BJ (cell line): ENCODE data around the gene PLAU. TPM values are rescaled to one million over a fixed set of nuclear protein-coding genes. Genes with fewer than 3 reads are reported as not detected.
A peak's percentile ranks its signal among the peaks of the same experiment; 100 is the strongest.

Source experiments
- CTCF ChIA-PET: fragments of 350-600 bp; formaldehyde crosslinking; extraction: SDS; loops from one replicate; lab custom pipeline; 2021; ENCODE audit warnings: antibody characterized with exemption, inconsistent platforms; lab: Yijun Ruan, JAX
- POLR2A ChIA-PET: fragments of 300-600 bp; sonication (Branson Sonifier 250); formaldehyde crosslinking; extraction: SDS; loops from one replicate; lab custom pipeline; 2021; ENCODE audit warnings: antibody characterized with exemption; lab: Charles Lee
- DNase-seq: peaks from one replicate; pipeline ENCODE4 v3.0.0-alpha.2; 2011; ENCODE audit warnings: low read depth
- H3K27me3 ChIP-seq: 2 replicates; pipeline ENCODE4 v1.6.0; 2011; ENCODE audit warnings: low read length; ENCODE audit not compliant: control insufficient read depth, insufficient read depth
- H3K36me3 ChIP-seq: 2 replicates; pipeline ENCODE4 v1.5.1; 2011; ENCODE audit warnings: low read length; ENCODE audit not compliant: control insufficient read depth, insufficient read depth
- H3K4me3 ChIP-seq: 2 replicates; pipeline ENCODE4 v1.5.1; 2011; ENCODE audit warnings: low read depth, mild to moderate bottlenecking, control low read depth, low read length
- CTCF ChIP-seq: IDR thresholded peaks from 2 replicates; pipeline ENCODE4 v1.5.1; 2011; ENCODE audit warnings: low read depth, mild to moderate bottlenecking, control low read depth, inconsistent platforms, low read length, moderate library complexity; ENCODE audit not compliant: insufficient read depth
- polyA plus RNA-seq: library from polyadenylated mRNA; depleted of rRNA; stranded (reverse); fragments of >200 nt; gene quantifications from 2 replicates; pipeline ENCODE4 v1.2.3, GENCODE V29; 2011

PLAU gene
- polyA plus RNA-seq, 1 experiment = 37.2 TPM

GRCh38 chr10:73897693-73898092 is 13.2 kb upstream of the PLAU start:
- TF ChIP-seq CTCF = no peak
- no peak for DNase-seq
- H3K36me3 ChIP-seq = no peaks in the 10 kb centered on the region
- POLR2A ChIA-PET = no interaction called here
- CTCF ChIA-PET = interaction anchor here (1.1 to 26.0 kb wide), 2 partner anchors 11 to 41 kb away, joined by 3 to 484 read pairs; no protein-coding TSS in a partner anchor
- no peak overlapping the region for H3K4me3 ChIP-seq
- H3K27me3 ChIP-seq = no peaks in the 10 kb centered on the region

DNA sequence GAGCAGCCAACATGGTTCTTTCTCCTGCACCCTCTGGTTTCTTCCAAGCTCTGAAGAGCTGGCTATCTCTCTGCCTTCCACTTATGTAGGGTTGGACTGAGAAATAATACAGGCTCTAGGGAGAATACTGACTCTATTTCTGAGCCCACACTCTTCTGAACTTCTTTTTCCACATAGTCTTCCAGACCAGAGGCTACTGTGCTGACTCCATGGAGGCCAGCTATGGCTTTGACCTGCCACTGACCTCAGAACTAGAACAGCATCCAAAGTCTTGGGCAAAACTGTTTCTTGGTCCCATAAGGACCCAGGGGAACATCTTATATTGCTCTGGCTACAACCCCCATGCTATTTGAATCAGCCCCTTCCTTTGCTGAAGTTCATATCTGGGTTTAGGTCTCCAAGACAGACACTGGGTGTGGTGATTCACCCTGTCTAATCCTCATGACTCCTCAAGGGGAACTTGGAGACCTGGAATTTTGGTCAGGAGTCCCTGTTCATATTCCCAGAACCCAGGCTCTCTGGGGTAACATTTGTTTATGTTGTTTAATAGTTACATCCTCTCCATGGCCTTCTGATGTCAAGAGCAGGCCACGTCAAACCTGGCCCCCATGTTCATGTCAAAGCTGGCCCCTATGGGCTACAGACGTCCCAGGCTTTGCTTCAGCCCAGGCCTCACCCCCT is 12.1 kb upstream of the PLAU start:
- CTCF ChIA-PET = interaction anchor here (1.0 to 26.0 kb wide), 4 partner anchors 9 to 40 kb away, joined by 3 to 484 read pairs (median 5); no protein-coding TSS in a partner anchor
- Histone ChIP-seq H3K27me3 (no peaks in the 10 kb centered on the region), H3K36me3 (no peaks in the 10 kb centered on the region), H3K4me3 (no peak overlapping the region)
- no peak for DNase-seq
- TF ChIP-seq CTCF = no peak
- POLR2A ChIA-PET = interaction anchor here (0.5 kb wide), 1 partner anchor 8 kb away, joined by 9 read pairs; no protein-coding TSS in a partner anchor

DNA sequence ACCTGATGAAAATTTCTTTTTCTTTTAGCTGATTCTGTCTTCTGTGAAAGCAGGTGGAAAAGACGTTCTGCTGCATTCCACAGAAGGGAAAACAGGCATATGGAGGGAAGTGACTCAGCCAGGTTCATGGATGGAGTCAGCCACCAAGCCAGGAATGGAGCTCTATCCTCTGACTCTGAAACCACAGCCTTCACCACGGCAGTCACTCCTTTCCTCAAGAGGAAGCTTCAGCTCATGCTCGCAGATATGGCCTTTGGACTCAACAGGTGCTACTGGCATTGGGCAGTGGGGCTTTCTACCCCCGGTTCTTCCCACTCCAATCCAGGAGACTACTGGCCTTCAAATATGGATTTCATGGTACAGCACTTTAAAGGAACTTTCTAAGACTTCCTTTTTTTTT is 11.5 kb upstream of the PLAU start:
- TF ChIP-seq CTCF = no peak
- Histone ChIP-seq H3K36me3 (no peaks in the 10 kb centered on the region), H3K27me3 (no peaks in the 10 kb centered on the region), H3K4me3 (no peak overlapping the region)
- ChIA-PET CTCF (interaction anchor here (0.6 to 26.0 kb wide), 5 partner anchors 8 to 39 kb away, joined by 3 to 484 read pairs (median 5); no protein-coding TSS in a partner anchor), POLR2A (interaction anchor here (0.5 to 0.6 kb wide), 2 partner anchors 9 to 41 kb away, joined by 3 to 9 read pairs; no protein-coding TSS in a partner anchor)
- peak; percentile 76 for DNase-seq

DNA sequence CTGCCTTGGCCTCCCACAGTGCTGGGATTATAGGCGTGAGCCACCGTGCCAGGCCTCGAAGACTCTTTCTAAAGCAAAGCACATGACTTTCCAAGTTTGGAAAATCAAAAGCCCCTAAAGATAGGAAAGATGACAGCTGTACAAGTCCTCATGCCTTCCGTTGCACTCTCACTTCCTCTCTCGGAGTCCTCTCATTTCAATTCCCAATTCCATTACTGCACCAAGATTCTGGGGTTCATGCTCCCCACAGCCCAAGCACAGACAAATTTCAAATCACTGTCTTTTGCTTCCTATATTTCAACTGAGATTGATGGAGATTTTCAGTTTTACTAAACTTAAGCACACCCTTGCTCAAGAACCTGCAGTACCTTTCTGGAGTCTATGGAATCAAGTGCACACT is 10.9 kb upstream of the PLAU start:
- Histone ChIP-seq H3K36me3 (no peaks in the 10 kb centered on the region), H3K4me3 (no peak overlapping the region), H3K27me3 (no peaks in the 10 kb centered on the region)
- ChIA-PET POLR2A (interaction anchor here (0.6 kb wide), 1 partner anchor 40 kb away, joined by 3 read pairs; no protein-coding TSS in a partner anchor), CTCF (interaction anchor here (0.6 to 26.0 kb wide), 5 partner anchors 9 to 39 kb away, joined by 3 to 484 read pairs (median 5); no protein-coding TSS in a partner anchor)
- TF ChIP-seq CTCF = no peak
- DNase-seq = no peak

DNA sequence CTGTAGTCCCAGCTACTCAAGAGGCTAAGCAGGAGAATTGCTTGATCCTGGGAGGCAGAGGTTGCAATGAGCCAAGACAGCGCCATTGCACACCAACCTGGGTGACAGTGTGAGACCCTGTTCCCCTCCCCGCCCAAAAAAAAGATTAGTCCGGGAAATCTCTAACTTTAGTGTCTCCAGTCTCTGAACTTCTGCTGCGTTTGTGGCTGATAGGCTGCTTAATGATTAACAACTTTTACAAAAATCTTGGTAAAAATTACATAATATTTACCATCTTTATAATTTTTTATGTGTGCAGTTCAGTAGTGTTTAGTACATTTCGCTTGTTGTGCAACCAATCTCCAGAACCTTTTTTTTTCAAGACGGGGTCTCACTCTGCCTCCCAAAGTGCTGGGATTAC is 9.7 kb upstream of the PLAU start:
- Histone ChIP-seq H3K4me3 (no peak overlapping the region), H3K36me3 (no peaks in the 10 kb centered on the region), H3K27me3 (no peaks in the 10 kb centered on the region)
- POLR2A ChIA-PET = no interaction called here
- no peak for DNase-seq
- CTCF ChIA-PET = interaction anchor here (0.6 to 26.0 kb wide), 4 partner anchors 10 to 180 kb away, joined by 3 to 484 read pairs (median 6); no protein-coding TSS in a partner anchor
- TF ChIP-seq CTCF = no peak
